Kidney (tissue), 14 donors: ENCODE results near the gene ANXA2R. TPM values are rescaled to one million over a fixed set of nuclear protein-coding genes. Genes with fewer than 3 reads are reported as not detected.
A peak's percentile ranks its signal among the peaks of the same experiment; 100 is the strongest.

Source experiments
- DNase-seq, 5 donors: peaks; one replicate each; pipeline ENCODE4 v3.0.0-alpha.2; 2013 to 2020
- FAIRE-seq: peaks from 2 replicates; lab custom pipeline; 2012; peaks lifted over from hg19 to GRCh38; lab: Jason Lieb, UNC
- H3K27ac ChIP-seq, 2 donors: one replicate each; pipeline ENCODE4 v1.7.0; 2013; ENCODE audit warnings: low read depth in 2 of 2, low read length in 2 of 2, inconsistent platforms in 1 of 2
- H3K27me3 ChIP-seq: one replicate; pipeline ENCODE4 v1.7.1; 2013; ENCODE audit warnings: low read length, inconsistent platforms; ENCODE audit not compliant: control insufficient read depth, insufficient read depth
- H3K36me3 ChIP-seq, 3 donors: one replicate each; pipeline versions ENCODE4 v1.7.0 to v1.7.1; 2013; ENCODE audit warnings: low read length in 3 of 3, control low read depth in 1 of 3, inconsistent platforms in 1 of 3; ENCODE audit not compliant: insufficient read depth in 3 of 3, control insufficient read depth in 2 of 3
- H3K4me1 ChIP-seq, 3 donors: one replicate each; pipeline versions ENCODE4 v1.7.0 to v1.7.1; 2013; ENCODE audit warnings: low read length in 3 of 3, inconsistent platforms in 1 of 3, low read depth in 1 of 3; ENCODE audit not compliant: control insufficient read depth in 2 of 3, insufficient read depth in 2 of 3
- H3K4me3 ChIP-seq, 3 donors: one replicate each; pipeline versions ENCODE4 v1.7.0 to v1.8.1; 2013; ENCODE audit warnings: low read length in 3 of 3, control low read depth in 1 of 3, inconsistent platforms in 1 of 3
- H3K9ac ChIP-seq, 3 donors: one replicate each; pipeline versions ENCODE4 v1.7.0 to v1.7.1; 2013; ENCODE audit warnings: low read length in 3 of 3, control low read depth in 1 of 3, inconsistent platforms in 1 of 3
- H3K9me3 ChIP-seq, 3 donors: one replicate each; pipeline versions ENCODE4 v1.7.0 to v1.7.1; 2013; ENCODE audit warnings: low read length in 3 of 3, control low read depth in 1 of 3, inconsistent platforms in 1 of 3; ENCODE audit not compliant: control insufficient read depth in 2 of 3, insufficient read depth in 1 of 3
- intact Hi-C: fragments of 100-400 bp; cut with DNase I; formaldehyde crosslinking; loops from one replicate; pipeline ENCODE4 v1.11.1; 2022
- polyA plus RNA-seq: library from polyadenylated mRNA; stranded (reverse); fragments of 350-450 nt; fragmentation: Illumina TruSeq; extraction: RNeasy Lipid Tissue Mini Kit (QIAGEN cat#74804); gene quantifications from one replicate; pipeline ENCODE4 v1.2.3, GENCODE V29; 2014; ENCODE audit warnings: low read depth, low replicate concordance; ENCODE audit not compliant: insufficient read depth
- total RNA-seq: library from RNA; stranded (reverse); fragmentation: NEBNext Ultra II Directional; extraction: Animal tissue kit (Norgen Biotek cat#: 25700); gene quantifications from one replicate; pipeline ENCODE4 v1.2.1, GENCODE V29; 2021
- TF ChIP-seq, protein P1 (sequence below): IDR thresholded peaks from 3 replicates; pipeline ENCODE4 v1.5.1; 2012; ENCODE audit warnings: mild to moderate bottlenecking, moderate library complexity, borderline replicate concordance; ENCODE audit not compliant: insufficient read depth; ENCODE audit errors: extremely low read depth
- donor health status: control.
- donor health status: control.
- donor health status: control.
- donor health status: control.
- donor health status: control.
- donor health status: DM: yes; HTN: yes; CAD: no.
- donor health status: Normal renal cell carcinoma (clear cell type).

ANXA2R gene
- total and polyA plus RNA-seq, 2 donors from 2014 or later = 2.0 to 4.6 TPM

GRCh38 chr5:43000111-43000840 lies 39.8 kb downstream of the ANXA2R start:
- H3K36me3 ChIP-seq = no peaks in the 10 kb centered on the region
- peak overlapping the region in 2 of 3 donors; percentile 13 to 28 for H3K4me3 ChIP-seq
- DNase-seq (peak in 4 of 5 donors; percentile 44 to 68 (median 55)), FAIRE-seq (no peak)
- intact Hi-C loops = no loop called here
- H3K27ac ChIP-seq = no peak overlapping the region
- no peaks in the 10 kb centered on the region for H3K9me3 ChIP-seq
- peaks cover 86% of the 10 kb centered on the region for H3K27me3 ChIP-seq
- H3K9ac ChIP-seq = no peak overlapping the region
- peaks cover 0 to 5% (median 0%) of the 10 kb centered on the region in 3 donors for H3K4me1 ChIP-seq
- TF ChIP-seq, protein P1, sequence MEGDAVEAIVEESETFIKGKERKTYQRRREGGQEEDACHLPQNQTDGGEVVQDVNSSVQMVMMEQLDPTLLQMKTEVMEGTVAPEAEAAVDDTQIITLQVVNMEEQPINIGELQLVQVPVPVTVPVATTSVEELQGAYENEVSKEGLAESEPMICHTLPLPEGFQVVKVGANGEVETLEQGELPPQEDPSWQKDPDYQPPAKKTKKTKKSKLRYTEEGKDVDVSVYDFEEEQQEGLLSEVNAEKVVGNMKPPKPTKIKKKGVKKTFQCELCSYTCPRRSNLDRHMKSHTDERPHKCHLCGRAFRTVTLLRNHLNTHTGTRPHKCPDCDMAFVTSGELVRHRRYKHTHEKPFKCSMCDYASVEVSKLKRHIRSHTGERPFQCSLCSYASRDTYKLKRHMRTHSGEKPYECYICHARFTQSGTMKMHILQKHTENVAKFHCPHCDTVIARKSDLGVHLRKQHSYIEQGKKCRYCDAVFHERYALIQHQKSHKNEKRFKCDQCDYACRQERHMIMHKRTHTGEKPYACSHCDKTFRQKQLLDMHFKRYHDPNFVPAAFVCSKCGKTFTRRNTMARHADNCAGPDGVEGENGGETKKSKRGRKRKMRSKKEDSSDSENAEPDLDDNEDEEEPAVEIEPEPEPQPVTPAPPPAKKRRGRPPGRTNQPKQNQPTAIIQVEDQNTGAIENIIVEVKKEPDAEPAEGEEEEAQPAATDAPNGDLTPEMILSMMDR = no peak

- peak overlapping the region; percentile 8 to 11 for H3K27ac ChIP-seq
- peaks cover 0 to 12% (median 0%) of the 10 kb centered on the region in 3 donors for H3K9me3 ChIP-seq
- H3K36me3 ChIP-seq = no peaks in the 10 kb centered on the region
- FAIRE-seq = no peak
- intact Hi-C loops = no loop called here
- H3K27me3 ChIP-seq = peaks cover 93% of the 10 kb centered on the region
- DNase-seq = no peak
- H3K4me1 ChIP-seq = peaks cover 0 to 8% (median 3%) of the 10 kb centered on the region in 3 donors
- H3K4me3 ChIP-seq = peak overlapping the region; percentile 31 to 55 (median 31)
- peak overlapping the region in 1 of 3 donors; percentile 38 for H3K9ac ChIP-seq
- TF ChIP-seq, protein P1 = no peak
Observed at GRCh38 chr5:42995360-42995751, 44.8 kb downstream of the ANXA2R start.

DNA sequence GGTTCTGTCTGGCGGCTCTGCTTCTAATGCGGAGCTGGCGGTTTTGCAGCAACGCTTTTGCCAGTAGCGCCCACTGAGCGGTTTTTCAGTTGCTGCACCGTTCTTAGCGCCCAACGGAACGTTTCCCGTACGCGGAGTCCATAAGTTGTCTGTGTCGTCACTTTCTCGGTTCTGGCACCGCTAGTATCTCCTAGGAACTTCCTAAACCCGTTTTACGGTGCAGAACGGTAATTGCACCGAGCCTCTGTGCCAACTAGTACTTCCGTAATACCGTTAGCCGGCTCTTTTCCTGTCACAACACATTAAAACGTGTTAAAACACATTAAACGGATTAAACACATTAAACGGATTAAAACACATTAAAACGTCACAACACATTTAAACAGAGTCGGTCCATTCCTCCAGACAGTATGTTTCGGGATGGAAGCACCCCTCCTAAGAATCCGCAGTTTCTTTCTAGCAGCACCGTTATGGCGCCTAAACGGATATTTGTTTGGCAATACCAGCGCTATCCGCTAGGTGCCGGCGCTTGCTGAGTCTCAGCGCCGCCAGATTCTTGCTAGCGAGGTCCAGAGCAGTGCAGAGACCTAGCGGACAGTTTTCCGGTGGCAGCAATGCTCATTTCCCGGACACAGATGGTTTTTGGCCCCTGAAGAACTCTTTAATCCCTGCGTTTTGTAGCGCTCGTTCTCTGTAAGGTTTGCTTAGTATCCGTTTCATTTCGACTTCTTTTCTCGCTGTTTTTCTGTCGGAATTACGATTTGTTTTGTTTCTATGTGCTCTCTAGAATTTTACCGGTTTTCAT lies 45.4 kb downstream of the ANXA2R start:
- DNase-seq (peak; percentile 91 to 96 (median 93)), FAIRE-seq (no peak)
- TF ChIP-seq, protein P1 = peak; percentile 70
- peaks cover 0 to 12% (median 0%) of the 10 kb centered on the region in 3 donors for H3K9me3 ChIP-seq
- H3K4me1 ChIP-seq = peaks cover 0 to 4% (median 3%) of the 10 kb centered on the region in 3 donors
- H3K36me3 ChIP-seq = no peaks in the 10 kb centered on the region
- peak overlapping the region; percentile 43 to 66 for H3K27ac ChIP-seq
- H3K27me3 ChIP-seq = peaks cover 90% of the 10 kb centered on the region
- H3K9ac ChIP-seq = peak overlapping the region in 2 of 3 donors; percentile 0 to 24
- intact Hi-C loops = no loop called here
- peak overlapping the region; percentile 51 to 61 (median 55) for H3K4me3 ChIP-seq
